ENCODE data around the gene NIPSNAP3A. TPM values are rescaled to one million over a fixed set of nuclear protein-coding genes. Genes with fewer than 3 reads are reported as not detected.

NIPSNAP3A gene
- total RNA-seq, 5 donors from 2014 or later (not counting 1 experiment from before 2014, with no cell fraction given): 6.8 to 10.5 (median 9.8) TPM

DNA sequence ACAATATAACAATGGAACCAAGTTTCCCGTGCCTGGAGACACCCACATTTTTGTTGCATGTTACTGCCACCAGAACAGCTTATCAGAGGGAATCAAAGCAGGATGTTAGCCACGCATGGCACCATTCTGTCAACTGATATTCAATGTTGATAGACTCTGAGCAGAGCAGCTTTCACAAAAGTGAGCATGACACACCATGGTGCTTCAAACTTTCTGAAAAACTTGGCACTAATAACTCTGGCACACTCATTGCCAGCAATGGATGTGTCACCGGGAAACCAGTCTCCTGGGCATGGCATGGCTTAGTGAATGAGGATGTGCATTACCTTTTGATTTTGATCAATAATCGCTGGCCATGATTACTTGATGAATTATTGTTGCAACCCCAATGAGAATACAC lies 36.1 kb downstream of the NIPSNAP3A start:
- no peaks in the 10 kb centered on the region for H3K27me3 ChIP-seq (replicated peaks in 1 of 2; ENCODE audit: control insufficient read depth in 2 of 2, extremely low read depth in 1 of 2, insufficient read depth in 2 of 2, low read length in 1 of 2)
- no peaks in the 10 kb centered on the region for H3K9me3 ChIP-seq
- Mint-ChIP-seq H3K27me3 (no peaks in the 10 kb centered on the region), H3K4me3 (no peak overlapping the region), H3K27ac (no peak overlapping the region), H3K36me3 (peaks cover 31% of the 10 kb centered on the region), H3K4me1 (peaks cover 0 to 4% (median 0%) of the 10 kb centered on the region in 3 donors), H3K9me3 (no peaks in the 10 kb centered on the region)
- ATAC-seq (replicated peaks in 1 of 4) (no peak), DNase-seq (no peak)
- CTCF ChIA-PET: no interaction called here
- no peaks in the 10 kb centered on the region for H3K4me1 ChIP-seq (ENCODE audit: control insufficient read depth in 1 of 2, extremely low read depth in 1 of 2, insufficient read depth in 2 of 2, low read length in 2 of 2)
- H3K4me3 ChIP-seq (ENCODE audit: control insufficient read depth in 1 of 2, extremely low read depth in 1 of 2, low read length in 1 of 2): no peak overlapping the region
- peaks cover 3 to 4% of the 10 kb centered on the region in 2 donors for H3K36me3 ChIP-seq (ENCODE audit: control insufficient read depth in 2 of 2, extremely low read depth in 1 of 2, insufficient read depth in 1 of 2, low read length in 1 of 2)
- no peak overlapping the region for H3K27ac ChIP-seq (ENCODE audit: low read length)
- WGBS (ENCODE audit: insufficient coverage): 86% methylated on average over 4 of the region's 4 CpGs
- POLR2A ChIA-PET: no interaction called here

DNA sequence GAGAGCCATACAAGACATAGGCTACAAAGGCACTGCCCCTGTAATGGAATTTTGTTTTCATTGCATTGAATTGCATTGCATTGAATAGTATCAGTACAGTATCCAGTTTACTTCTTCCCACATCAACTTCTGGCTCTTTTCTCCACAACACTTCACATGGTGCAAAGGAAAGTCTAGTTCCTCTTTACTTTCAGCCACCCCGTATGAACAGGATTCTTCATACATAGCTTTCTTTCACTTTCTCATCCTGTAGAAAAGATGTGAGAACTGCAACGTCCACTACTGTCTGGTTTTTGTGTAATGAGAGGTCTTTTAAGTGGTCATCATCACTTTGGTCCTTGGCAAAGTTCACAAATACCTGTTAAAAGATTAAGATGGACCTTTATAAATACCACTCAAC lies 36.6 kb downstream of the NIPSNAP3A start:
- H3K27me3 ChIP-seq (replicated peaks in 1 of 2; ENCODE audit: control insufficient read depth in 2 of 2, extremely low read depth in 1 of 2, insufficient read depth in 2 of 2, low read length in 1 of 2): no peaks in the 10 kb centered on the region

DNA sequence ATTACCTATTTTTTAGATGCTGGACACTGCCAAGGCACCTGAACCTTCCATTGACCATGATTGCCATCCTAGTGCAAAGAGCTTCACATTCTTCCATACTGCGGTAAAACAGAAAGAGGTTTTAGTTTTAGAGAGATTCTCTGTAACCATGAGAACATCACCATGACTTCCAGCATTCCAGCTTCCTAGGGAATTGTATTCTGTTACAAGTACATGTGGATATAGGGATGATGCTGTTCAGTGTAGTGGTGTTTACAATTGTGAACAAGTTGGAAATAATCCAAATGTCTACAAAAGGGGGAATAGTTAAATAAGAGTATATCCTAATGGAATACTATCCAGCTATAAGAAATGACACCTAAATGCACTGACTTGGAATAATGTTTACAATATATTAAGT lies 38.8 kb downstream of the NIPSNAP3A start:
- H3K4me1 ChIP-seq (ENCODE audit: control insufficient read depth in 1 of 2, extremely low read depth in 1 of 2, insufficient read depth in 2 of 2, low read length in 2 of 2): no peaks in the 10 kb centered on the region
- WGBS (ENCODE audit: insufficient coverage): no CpG with 5 or more reads among the region's 1 CpG
- Mint-ChIP-seq H3K36me3 (peaks cover 42% of the 10 kb centered on the region), H3K27me3 (no peaks in the 10 kb centered on the region), H3K4me1 (peaks cover 0 to 4% (median 0%) of the 10 kb centered on the region in 3 donors), H3K27ac (no peak overlapping the region), H3K4me3 (no peak overlapping the region), H3K9me3 (no peaks in the 10 kb centered on the region)
- H3K36me3 ChIP-seq (ENCODE audit: control insufficient read depth in 2 of 2, extremely low read depth in 1 of 2, insufficient read depth in 1 of 2, low read length in 1 of 2): peaks cover 4 to 9% of the 10 kb centered on the region in 2 donors
- no peak for DNase-seq
- ChIA-PET CTCF (interaction anchor here in 1 of 2 donors (0.6 kb wide), 1 partner anchor 528 kb away, joined by 3 read pairs; no protein-coding TSS in a partner anchor), POLR2A (no interaction called here)
- no peaks in the 10 kb centered on the region for H3K27me3 ChIP-seq (replicated peaks in 1 of 2; ENCODE audit: control insufficient read depth in 2 of 2, extremely low read depth in 1 of 2, insufficient read depth in 2 of 2, low read length in 1 of 2)
- H3K27ac ChIP-seq (ENCODE audit: low read length): no peak overlapping the region
- H3K4me3 ChIP-seq (ENCODE audit: control insufficient read depth in 1 of 2, extremely low read depth in 1 of 2, low read length in 1 of 2): no peak overlapping the region
- no peak for ATAC-seq (replicated peaks in 1 of 4)
- no peaks in the 10 kb centered on the region for H3K9me3 ChIP-seq

More for the DNA sequence above, 36.6 kb downstream of the NIPSNAP3A start:
- ChIA-PET POLR2A (no interaction called here), CTCF (no interaction called here)
- ATAC-seq (replicated peaks in 1 of 4) (no peak), DNase-seq (no peak)
- Histone ChIP-seq H3K9me3 (no peaks in the 10 kb centered on the region), H3K36me3 (ENCODE audit: control insufficient read depth in 2 of 2, extremely low read depth in 1 of 2, insufficient read depth in 1 of 2, low read length in 1 of 2) (peaks cover 4 to 5% of the 10 kb centered on the region in 2 donors), H3K4me3 (ENCODE audit: control insufficient read depth in 1 of 2, extremely low read depth in 1 of 2, low read length in 1 of 2) (no peak overlapping the region), H3K4me1 (ENCODE audit: control insufficient read depth in 1 of 2, extremely low read depth in 1 of 2, insufficient read depth in 2 of 2, low read length in 2 of 2) (no peaks in the 10 kb centered on the region), H3K27ac (ENCODE audit: low read length) (no peak overlapping the region)
- H3K4me3 Mint-ChIP-seq: no peak overlapping the region
- H3K4me1 Mint-ChIP-seq: peaks cover 0 to 4% (median 0%) of the 10 kb centered on the region in 3 donors
- H3K27ac Mint-ChIP-seq: no peak overlapping the region
- no peaks in the 10 kb centered on the region for H3K27me3 Mint-ChIP-seq
- no CpG with 5 or more reads among the region's 2 CpGs for WGBS (ENCODE audit: insufficient coverage)
- no peaks in the 10 kb centered on the region for H3K9me3 Mint-ChIP-seq
- peaks cover 34% of the 10 kb centered on the region for H3K36me3 Mint-ChIP-seq

DNA sequence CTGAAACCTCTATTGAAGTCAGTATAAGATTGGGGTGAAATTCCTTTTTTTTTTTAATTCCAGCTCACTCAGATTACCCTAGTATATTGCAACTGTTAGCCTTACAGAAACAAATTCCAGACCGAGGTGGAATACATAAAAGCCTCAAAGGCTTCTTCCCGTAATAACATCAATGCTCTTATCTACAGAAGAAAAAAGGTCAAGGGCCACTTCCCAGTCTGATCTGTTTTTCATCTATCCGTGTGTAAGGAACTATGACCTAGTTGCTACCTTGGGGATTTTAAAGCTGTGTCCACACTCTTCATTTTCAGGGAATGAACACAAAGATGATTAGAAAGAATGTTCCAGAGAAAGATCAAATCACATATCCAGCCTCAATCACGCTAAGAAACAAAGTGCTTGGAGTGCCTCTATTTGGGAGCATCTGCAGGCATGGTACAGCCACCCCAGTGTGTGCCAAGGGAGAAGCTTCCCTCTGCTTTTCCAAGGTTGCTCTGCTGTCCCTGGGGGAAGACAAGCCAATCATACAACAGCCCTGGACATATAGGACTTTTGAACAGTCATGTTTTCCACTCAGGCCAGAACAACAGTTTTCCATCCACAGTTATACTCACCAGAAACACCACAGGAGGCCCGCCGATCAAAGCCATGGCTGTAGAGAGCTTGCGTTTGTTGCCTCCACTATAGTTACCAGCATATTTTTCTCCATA lies 40.0 kb downstream of the NIPSNAP3A start:
- peaks cover 48% of the 10 kb centered on the region for H3K36me3 Mint-ChIP-seq
- no peak for DNase-seq
- no peak overlapping the region for H3K27ac ChIP-seq (ENCODE audit: low read length)
- H3K9me3 ChIP-seq: no peaks in the 10 kb centered on the region
- ATAC-seq (replicated peaks in 1 of 4): no peak
- H3K27me3 ChIP-seq (replicated peaks in 1 of 2; ENCODE audit: control insufficient read depth in 2 of 2, extremely low read depth in 1 of 2, insufficient read depth in 2 of 2, low read length in 1 of 2): no peaks in the 10 kb centered on the region
- H3K4me3 Mint-ChIP-seq: no peak overlapping the region
- ChIA-PET POLR2A (no interaction called here), CTCF (interaction anchor here in 1 of 2 donors (0.5 kb wide), 1 partner anchor 303 kb away, joined by 3 read pairs; no protein-coding TSS in a partner anchor)
- no peak overlapping the region for H3K27ac Mint-ChIP-seq
- no peaks in the 10 kb centered on the region for H3K27me3 Mint-ChIP-seq
- H3K9me3 Mint-ChIP-seq: no peaks in the 10 kb centered on the region
- H3K36me3 ChIP-seq (ENCODE audit: control insufficient read depth in 2 of 2, extremely low read depth in 1 of 2, insufficient read depth in 1 of 2, low read length in 1 of 2): peaks cover 4 to 9% of the 10 kb centered on the region in 2 donors
- H3K4me1 Mint-ChIP-seq: peaks cover 0 to 4% (median 0%) of the 10 kb centered on the region in 3 donors
- H3K4me1 ChIP-seq (ENCODE audit: control insufficient read depth in 1 of 2, extremely low read depth in 1 of 2, insufficient read depth in 2 of 2, low read length in 2 of 2): no peaks in the 10 kb centered on the region
- no peak overlapping the region for H3K4me3 ChIP-seq (ENCODE audit: control insufficient read depth in 1 of 2, extremely low read depth in 1 of 2, low read length in 1 of 2)
- 87% methylated on average over 3 of the region's 7 CpGs for WGBS (ENCODE audit: insufficient coverage)

DNA sequence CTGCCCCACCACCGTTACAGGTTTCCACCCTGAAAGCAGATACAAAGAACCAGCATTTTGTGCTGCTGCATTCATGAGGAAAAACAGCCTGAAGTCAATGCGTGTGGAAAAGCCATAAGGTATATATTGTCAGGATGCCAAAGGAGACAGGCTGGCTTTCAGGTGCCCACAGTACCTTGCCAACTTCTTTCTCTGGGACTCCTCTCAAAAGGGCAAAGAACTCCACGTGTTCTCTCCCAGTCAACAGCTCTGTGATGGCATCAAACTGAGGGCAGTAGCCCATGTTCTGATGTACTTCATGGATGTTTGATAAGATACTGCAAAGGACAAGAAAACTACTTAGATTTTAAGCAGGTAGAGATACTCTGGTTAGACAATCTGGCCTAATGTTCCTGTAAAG lies 40.8 kb downstream of the NIPSNAP3A start:
- Mint-ChIP-seq H3K36me3 (peaks cover 56% of the 10 kb centered on the region), H3K4me1 (peaks cover 0 to 4% (median 0%) of the 10 kb centered on the region in 3 donors), H3K4me3 (no peak overlapping the region), H3K9me3 (no peaks in the 10 kb centered on the region), H3K27ac (no peak overlapping the region), H3K27me3 (no peaks in the 10 kb centered on the region)
- DNase-seq (no peak), ATAC-seq (replicated peaks in 1 of 4) (no peak)
- ChIA-PET POLR2A (no interaction called here), CTCF (interaction anchor here in 1 of 2 donors (0.5 kb wide), 1 partner anchor 302 kb away, joined by 3 read pairs; no protein-coding TSS in a partner anchor)
- Histone ChIP-seq H3K4me1 (ENCODE audit: control insufficient read depth in 1 of 2, extremely low read depth in 1 of 2, insufficient read depth in 2 of 2, low read length in 2 of 2) (no peaks in the 10 kb centered on the region), H3K36me3 (ENCODE audit: control insufficient read depth in 2 of 2, extremely low read depth in 1 of 2, insufficient read depth in 1 of 2, low read length in 1 of 2) (peaks cover 4 to 9% of the 10 kb centered on the region in 2 donors), H3K27me3 (replicated peaks in 1 of 2; ENCODE audit: control insufficient read depth in 2 of 2, extremely low read depth in 1 of 2, insufficient read depth in 2 of 2, low read length in 1 of 2) (no peaks in the 10 kb centered on the region), H3K27ac (ENCODE audit: low read length) (no peak overlapping the region), H3K4me3 (ENCODE audit: control insufficient read depth in 1 of 2, extremely low read depth in 1 of 2, low read length in 1 of 2) (no peak overlapping the region), H3K9me3 (no peaks in the 10 kb centered on the region)
- WGBS (ENCODE audit: insufficient coverage): 100% methylated on average over 1 of the region's 3 CpGs

DNA sequence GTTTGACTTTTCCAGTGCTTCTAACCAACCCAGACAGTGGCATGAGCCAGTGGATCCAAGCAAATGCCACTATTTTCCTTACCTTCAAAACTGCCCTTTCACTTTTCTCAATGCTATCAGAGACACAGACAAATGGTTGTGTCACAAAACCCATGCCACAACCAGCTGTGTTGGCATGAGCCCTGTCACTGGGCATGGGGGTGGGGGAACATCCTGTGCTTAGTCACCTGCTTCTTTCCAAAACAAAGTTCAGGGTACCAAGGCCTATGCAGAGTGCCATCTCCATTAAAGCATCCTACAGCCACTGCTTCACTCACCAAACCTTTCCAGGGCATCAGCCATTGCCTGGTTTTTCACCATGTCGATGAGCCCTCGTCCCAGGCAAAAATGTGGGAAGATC lies 46.6 kb downstream of the NIPSNAP3A start:
- peaks cover 0 to 24% of the 10 kb centered on the region in 2 donors for H3K36me3 ChIP-seq (ENCODE audit: control insufficient read depth in 2 of 2, extremely low read depth in 1 of 2, insufficient read depth in 1 of 2, low read length in 1 of 2)
- Mint-ChIP-seq H3K27me3 (no peaks in the 10 kb centered on the region), H3K9me3 (no peaks in the 10 kb centered on the region), H3K4me3 (no peak overlapping the region), H3K36me3 (peaks cover 61% of the 10 kb centered on the region), H3K4me1 (no peaks in the 10 kb centered on the region), H3K27ac (no peak overlapping the region)
- no peak overlapping the region for H3K27ac ChIP-seq (ENCODE audit: low read length)
- DNase-seq: no peak
- no peaks in the 10 kb centered on the region for H3K9me3 ChIP-seq
- ChIA-PET CTCF (no interaction called here), POLR2A (no interaction called here)
- no peaks in the 10 kb centered on the region for H3K27me3 ChIP-seq (replicated peaks in 1 of 2; ENCODE audit: control insufficient read depth in 2 of 2, extremely low read depth in 1 of 2, insufficient read depth in 2 of 2, low read length in 1 of 2)
- ATAC-seq (replicated peaks in 1 of 4): no peak
- WGBS (ENCODE audit: insufficient coverage): no CpG with 5 or more reads among the region's 2 CpGs
- no peaks in the 10 kb centered on the region for H3K4me1 ChIP-seq (ENCODE audit: control insufficient read depth in 1 of 2, extremely low read depth in 1 of 2, insufficient read depth in 2 of 2, low read length in 2 of 2)
- H3K4me3 ChIP-seq (ENCODE audit: control insufficient read depth in 1 of 2, extremely low read depth in 1 of 2, low read length in 1 of 2): no peak overlapping the region

Measured in T-cell (primary cell).